Measurements from ENCODE around the gene HSH2D.

HSH2D gene

DNA sequence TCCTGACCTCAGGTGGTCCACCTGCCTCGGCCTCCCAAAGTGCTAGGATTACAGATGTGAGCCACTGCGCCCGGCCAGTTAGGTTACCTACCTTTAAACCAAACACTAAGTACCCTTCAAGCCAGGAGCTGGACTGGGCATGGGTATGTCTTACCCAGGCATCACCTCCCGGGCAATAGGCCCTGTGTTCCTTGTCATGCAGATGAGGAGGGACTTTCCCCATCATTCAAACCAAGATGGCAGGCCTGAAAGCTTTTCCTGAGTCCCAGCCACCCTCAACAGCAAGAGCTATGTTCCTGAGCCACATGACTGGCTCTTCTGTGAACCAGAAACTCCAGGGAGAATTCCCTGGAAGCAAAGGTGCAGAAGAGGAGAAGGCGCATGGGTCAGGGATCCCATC lies 22.3 kb upstream of the HSH2D start:
- no peak for DNase-seq

DNA sequence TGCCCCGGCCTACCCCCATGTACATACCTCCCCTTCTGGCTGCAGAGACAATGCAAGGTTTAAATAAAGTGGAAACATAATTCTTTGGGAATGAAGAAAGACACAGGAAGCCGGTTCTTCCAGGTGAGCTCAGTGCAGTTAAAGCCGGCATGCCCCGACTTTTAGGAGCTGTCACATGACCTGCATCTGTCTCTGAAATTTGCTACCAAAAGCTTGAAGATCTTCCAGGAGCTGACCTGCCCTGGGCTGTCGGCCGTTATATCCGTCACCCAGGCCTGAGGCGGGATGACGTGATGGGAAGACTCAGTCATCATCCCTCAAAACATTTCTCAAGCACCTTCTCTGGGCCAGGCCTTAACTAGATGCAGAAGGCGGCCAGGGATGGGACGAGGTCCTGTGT lies 21.5 kb upstream of the HSH2D start:
- no peak for DNase-seq

- DNase-seq = no peak
Observed at GRCh38 chr19:16124953-16125352, 18.5 kb upstream of the HSH2D start.

DNA sequence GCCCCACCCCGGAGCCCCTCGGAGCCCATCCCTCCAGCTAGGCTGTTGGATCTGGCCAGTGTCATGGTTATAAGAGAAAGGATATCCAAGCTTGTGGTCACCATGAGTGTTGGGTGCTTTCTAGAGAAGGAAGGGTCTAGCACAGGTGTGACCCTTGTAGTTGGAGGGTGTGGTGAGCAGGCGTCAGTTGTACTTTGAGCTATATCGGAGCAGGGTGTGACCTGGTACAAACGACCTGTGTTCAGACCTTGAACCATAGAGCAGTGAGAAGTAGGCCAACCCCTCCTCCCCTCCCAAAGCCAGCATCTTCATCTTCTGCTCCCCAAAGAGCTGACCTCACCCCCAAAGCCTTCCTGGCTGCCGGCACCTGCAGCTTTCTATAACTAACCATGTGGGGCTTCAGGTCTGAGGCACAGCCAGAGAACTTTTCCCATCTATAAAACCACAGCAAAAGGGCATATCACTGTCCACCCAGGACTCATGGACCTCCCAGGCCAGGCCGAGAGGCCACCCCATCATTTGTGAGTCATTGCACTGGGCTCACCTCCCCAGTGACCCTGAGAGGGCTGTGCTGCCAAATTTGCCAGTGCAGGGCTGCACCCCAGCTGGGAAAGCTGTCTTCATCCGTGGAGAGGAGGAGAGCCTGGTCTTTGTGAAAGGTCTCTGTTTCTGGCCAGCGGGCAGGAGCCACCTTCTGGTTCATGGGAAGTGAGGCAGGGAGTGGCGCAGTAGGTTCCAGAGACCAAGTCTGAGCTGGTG lies 17.6 kb upstream of the HSH2D start:
- no peak for DNase-seq

DNA sequence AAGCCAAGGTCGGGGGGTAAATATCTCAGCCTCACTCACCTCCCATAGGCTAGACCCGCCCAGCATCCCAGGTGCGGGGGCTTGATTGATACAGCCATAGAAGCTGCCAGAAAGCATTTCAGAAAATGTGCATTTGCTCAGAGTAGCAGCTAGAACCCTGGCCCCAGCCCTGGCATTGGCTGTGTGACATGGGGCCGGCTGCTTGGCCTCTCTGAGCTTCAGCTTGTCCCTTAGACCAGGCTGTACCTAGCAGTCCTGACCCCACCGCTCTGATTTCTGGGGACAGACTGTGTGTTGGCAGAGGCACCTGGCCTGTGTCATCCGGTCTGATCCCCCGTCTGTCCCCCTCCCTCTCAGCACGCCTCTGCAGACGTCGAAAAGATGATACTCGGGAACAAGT lies 16.4 kb upstream of the HSH2D start:
- DNase-seq = no peak

GRCh38 chr19:16127776-16128371 lies 15.6 kb upstream of the HSH2D start:
- DNase-seq = no peak

DNA sequence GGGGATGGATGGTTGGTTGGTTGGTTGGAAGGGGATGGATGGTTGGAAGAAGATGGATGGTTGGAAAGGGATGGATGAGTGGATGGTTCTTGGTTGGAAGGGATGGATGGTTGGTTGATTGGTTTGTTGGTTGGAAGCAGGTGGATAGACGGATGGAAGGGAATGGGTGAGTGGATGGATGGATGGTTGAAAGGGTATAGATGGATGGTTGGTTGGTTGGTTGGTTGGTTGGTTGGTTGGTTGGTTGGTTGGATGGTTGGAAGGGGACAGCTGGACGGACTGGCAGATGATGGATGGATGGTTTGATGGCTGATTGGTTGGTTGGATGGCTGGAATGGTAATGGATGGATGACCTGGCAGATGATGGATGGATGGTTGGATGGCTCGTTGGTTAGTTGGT lies 11.8 kb upstream of the HSH2D start:
- no peak for DNase-seq

GRCh38 chr19:16133818-16134217 lies 9.7 kb upstream of the HSH2D start:
- DNase-seq = no peak

DNA sequence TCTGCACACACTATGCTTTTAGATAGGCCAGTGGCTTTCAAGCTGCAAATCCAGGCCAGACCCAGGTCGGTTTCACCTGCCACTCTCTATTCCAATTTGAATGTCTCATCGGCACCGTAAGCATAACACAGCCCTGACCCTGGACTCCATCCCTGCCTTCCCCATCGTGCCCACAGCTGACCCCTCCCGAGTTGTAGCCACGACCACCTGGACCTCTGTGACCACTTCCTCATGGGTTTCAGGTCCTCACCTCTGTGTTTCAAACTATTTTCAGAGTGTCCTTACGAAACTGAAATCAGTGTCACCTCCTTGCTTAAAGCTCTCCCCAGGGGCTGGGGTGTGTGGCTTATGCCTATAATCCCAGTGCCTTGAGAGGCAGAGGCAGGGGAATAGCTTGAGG lies 9.0 kb upstream of the HSH2D start:
- no peak for DNase-seq

GRCh38 chr19:16135430-16136127 lies 7.9 kb upstream of the HSH2D start:
- DNase-seq = no peak

DNA sequence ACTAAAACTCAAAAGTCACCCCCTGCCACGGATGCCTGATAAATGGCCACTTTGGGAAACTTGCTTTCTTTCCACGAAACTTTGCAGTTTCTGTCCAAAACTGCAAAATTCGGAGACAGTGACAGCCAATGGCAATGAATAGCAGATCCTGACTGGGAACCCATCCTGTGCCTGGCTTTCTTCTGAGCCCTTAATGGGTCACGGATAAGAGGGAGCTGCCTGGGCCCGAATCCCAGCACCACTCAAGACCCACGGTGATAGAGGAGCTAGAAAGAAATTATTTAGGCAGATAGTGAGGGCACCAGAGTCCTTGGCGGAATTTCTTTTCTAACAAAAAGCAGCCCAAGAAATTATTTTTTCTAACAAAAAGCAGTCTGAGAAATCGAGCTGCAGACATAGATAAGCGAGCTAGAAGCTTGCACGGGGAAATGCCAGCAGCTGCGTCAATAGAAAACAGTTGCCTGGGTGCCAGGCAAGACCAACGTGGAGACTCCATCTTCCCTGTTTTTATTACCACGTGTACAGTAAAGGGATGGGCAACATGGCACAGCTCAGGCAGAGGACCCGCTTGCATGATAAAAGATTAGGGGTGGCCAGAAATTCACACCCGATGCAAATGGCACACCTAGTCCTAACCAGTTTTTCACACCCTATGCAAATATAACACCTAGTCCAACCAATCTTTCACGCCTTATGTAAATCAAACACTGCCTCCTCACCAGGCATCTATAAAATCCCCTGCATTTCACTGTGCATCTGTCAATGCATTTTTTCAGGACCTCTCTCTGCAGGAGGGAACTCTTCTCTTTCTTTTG lies 7.1 kb upstream of the HSH2D start:
- no peak for DNase-seq

GRCh38 chr19:16139752-16140151 lies 3.7 kb upstream of the HSH2D start:
- DNase-seq = no peak

- no peak for DNase-seq
Observed at GRCh38 chr19:16141043-16141442, 2.4 kb upstream of the HSH2D start.

DNA sequence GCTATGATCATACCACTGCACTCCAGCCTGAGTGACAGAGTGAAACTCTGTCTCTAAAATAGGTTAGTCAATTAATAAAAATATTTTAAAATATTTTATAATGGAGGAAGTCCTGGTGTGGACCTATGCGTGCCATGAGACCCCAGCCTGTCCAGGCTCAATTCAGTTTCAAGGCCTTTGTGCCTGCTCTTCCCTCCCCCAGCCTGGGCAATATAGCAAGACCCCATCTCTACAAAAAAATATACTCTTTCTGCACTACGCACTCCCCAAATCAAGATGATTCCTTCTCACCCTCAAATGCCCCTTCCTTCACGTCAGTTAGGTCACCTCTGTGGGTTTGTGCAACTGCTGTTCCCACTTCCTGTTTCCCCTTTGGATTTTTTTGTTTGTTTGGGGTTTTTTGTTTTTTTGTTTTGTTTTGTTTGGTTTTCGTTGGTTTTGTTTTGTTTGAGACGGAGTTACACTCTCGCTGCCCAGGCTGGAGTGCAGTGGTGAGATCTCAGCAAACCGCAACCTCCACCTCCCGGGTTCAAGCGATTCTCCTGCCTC lies 1.4 kb upstream of the HSH2D start:
- no peak for DNase-seq

GRCh38 chr19:16144216-16144581 lies 714 bp downstream of the HSH2D start:
- no peak for DNase-seq

DNA sequence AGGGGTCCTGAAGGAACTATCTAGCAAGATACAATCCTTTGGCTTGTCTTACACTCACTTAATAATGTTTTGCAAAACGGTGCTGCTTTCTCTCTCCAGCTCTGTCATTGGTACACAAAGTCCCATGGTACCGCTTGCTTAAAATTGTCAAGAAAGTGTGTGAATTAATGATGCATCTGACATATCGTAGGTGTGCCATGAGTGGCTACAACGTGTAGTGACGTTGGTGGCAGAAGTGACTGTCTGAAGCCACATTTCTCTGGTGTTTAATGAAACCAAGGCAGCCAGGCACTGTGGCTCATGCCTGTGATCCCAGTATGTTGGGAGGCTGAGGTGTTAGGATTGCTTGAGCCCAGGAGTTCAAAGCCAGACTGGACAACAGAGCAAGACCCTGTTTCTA lies 2.6 kb downstream of the HSH2D start:
- DNase-seq = no peak

DNA sequence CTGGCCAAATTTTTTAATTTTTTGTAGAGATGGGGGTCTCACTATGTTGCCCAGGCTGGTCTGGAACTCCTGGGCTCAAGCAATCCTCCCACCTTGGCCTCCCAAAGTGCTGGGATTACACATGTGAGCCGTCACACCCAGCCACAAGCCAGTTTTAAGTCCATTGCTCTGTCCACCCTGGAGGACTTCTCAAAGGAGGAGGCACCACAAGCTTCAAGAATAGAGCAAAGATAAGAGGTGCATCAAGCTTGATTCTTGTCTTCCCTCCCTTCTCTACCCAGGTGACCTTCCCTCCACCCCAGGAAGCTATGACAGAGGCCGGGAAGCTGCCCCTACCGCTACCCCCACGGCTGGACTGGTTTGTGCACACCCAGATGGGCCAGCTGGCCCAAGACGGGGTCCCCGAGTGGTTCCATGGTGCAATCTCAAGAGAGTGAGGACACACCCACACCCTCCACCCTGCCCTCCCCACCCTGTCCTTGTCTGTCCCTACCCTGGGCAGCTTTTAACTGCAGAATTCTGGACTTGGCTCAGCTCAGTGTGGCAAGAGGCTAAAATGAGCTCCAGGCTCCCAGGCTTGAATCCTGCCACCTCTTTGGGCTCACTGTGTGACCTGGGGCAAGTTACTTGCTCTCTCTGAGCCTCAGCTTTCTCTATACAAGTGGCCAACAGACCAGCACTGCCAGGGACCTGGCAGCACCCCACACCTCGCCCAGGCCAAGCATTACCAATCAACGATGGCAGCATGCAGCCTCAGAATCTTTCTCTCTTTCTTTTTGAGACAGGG lies 5.2 kb downstream of the HSH2D start:
- no peak for DNase-seq

GRCh38 chr19:16153582-16154336 lies 10.3 kb downstream of the HSH2D start:
- DNase-seq = no peak

DNA sequence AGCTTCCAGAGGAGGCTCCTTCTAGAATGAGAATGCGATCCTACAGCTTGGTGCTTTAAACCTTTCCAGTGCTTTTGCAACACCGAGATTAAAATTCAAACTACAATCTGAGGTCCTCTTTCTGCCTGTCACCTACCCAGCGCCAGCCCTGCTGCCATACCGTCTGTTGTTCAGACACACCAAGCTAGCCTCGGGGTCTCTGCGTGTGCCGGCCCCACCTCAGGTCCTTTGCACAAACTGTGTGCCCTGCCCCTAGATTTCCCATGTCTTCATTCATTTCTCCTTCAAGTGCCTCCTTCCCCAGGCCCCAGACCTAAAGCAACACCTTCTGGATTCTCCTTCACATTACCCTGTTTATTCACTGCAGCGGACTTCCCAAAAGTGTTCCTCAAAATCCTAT lies 11.1 kb downstream of the HSH2D start:
- no peak for DNase-seq

GRCh38 chr19:16155128-16155527 lies 11.6 kb downstream of the HSH2D start:
- no peak for DNase-seq

DNA sequence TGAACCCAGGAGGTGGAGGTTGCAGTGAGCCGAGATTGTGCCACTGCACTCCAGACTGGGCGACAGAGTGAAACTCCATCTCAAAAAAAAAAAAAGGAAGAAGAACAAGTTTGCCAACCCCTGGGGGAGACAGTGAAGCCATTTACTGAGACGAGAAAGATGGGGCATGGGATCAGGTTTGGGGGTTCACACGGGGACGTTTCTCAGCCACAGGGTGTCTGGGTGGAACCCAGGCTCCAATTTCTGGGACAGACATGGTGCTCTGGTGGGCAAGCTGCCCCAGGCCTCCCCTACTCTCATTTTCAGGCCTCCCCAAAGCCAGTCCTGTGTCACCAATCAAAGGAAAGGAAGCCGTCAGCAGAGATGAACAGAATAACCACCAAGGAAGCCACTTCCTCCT lies 13.4 kb downstream of the HSH2D start:
- DNase-seq = no peak

GRCh38 chr19:16157601-16158000 lies 14.1 kb downstream of the HSH2D start:
- DNase-seq = no peak

Data from NCI-H2107 (cell line).